ENCODE results near the gene SEPTIN3. TPM values are rescaled to one million over a fixed set of nuclear protein-coding genes. Genes with fewer than 3 reads are reported as not detected.

SEPTIN3 gene
- total and polyA plus RNA-seq, 10 of the 15 experiments (the other 5 are each of a cell fraction or from before 2014, with no cell fraction given) = 0.05 to 3.1 (median 0.87) TPM

DNA sequence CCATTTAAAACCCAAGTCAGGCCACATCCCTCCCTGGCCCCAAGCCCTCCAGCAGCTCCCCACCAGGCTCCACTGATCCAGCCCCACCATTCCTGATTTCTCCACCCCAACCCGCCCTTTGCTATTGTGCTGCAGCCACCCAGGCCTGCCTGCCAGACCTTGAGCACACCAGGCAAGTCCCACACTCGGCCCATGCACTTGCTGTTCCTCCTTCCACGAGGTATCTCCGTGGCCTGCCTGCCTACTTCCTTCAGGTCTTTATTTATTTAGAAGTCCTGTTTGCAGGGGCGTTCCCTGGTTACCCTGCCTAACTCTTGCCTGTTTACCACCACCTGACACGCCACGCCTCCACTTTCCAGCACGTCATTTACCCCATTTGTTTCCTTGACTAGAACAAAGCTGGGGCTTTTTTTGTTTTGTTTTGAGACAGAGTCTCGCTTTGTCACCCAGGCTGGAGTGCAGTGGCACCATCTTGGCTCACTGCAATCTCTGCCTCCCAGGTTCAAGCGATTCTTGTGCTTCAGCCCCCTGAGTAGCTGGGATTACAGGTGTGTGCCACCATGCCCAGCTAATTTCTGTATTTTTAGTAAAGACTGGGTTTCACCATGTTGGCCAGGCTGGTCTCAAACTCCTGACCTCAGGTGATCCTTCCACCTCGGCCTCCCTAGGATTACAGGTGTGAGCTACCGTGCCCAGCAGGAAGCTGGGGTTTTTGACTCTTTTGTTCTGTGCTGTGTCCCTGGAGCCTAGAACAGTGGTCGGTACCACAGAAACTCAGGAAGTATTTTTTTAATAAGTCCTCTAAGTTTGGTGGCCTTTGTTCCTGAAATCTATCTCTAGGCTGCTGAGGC lies 29.0 kb upstream of the SEPTIN3 start (continued):
- TF ChIP-seq, protein P1, sequence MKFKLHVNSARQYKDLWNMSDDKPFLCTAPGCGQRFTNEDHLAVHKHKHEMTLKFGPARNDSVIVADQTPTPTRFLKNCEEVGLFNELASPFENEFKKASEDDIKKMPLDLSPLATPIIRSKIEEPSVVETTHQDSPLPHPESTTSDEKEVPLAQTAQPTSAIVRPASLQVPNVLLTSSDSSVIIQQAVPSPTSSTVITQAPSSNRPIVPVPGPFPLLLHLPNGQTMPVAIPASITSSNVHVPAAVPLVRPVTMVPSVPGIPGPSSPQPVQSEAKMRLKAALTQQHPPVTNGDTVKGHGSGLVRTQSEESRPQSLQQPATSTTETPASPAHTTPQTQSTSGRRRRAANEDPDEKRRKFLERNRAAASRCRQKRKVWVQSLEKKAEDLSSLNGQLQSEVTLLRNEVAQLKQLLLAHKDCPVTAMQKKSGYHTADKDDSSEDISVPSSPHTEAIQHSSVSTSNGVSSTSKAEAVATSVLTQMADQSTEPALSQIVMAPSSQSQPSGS (IDR thresholded peaks at IDR 0.05; ENCODE audit: low read length) = no peak
- TF ChIP-seq STAT1 (conservative IDR thresholded peaks at IDR 0.05) = peak; percentile 62; the same call in 1 of the 2 replicates
- TF ChIP-seq, protein P2, sequence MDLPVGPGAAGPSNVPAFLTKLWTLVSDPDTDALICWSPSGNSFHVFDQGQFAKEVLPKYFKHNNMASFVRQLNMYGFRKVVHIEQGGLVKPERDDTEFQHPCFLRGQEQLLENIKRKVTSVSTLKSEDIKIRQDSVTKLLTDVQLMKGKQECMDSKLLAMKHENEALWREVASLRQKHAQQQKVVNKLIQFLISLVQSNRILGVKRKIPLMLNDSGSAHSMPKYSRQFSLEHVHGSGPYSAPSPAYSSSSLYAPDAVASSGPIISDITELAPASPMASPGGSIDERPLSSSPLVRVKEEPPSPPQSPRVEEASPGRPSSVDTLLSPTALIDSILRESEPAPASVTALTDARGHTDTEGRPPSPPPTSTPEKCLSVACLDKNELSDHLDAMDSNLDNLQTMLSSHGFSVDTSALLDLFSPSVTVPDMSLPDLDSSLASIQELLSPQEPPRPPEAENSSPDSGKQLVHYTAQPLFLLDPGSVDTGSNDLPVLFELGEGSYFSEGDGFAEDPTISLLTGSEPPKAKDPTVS (IDR thresholded peaks at IDR 0.05; ENCODE audit: low read depth, low read length) = no peak
- TF ChIP-seq SPI1 (IDR thresholded peaks at IDR 0.05; ENCODE audit: borderline replicate concordance, insufficient read depth, low read depth, low read length) = peak; percentile 69; the same call in 1 of the 2 replicates
- no peak for TF ChIP-seq NFYB (IDR thresholded peaks at IDR 0.05; ENCODE audit: insufficient read depth, low read depth, low read length)
- peak; percentile 40; the same call in 1 of the 2 replicates for TF ChIP-seq DPF2 (IDR thresholded peaks at IDR 0.05)
- no peak for TF ChIP-seq TARDBP (IDR thresholded peaks at IDR 0.05; ENCODE audit: borderline replicate concordance)
- TF ChIP-seq CBX3 (IDR thresholded peaks at IDR 0.05; ENCODE audit: borderline replicate concordance, low read depth) = no peak
- no peak for TF ChIP-seq CHD4 (IDR thresholded peaks at IDR 0.05)
- no peak for TF ChIP-seq NFIC (IDR thresholded peaks at IDR 0.05; ENCODE audit: low read depth, low read length)
- 0 out of 2 replicates have a peak, but pooled peaks have one; percentile 43 for TF ChIP-seq TAF1 (IDR thresholded peaks at IDR 0.05; ENCODE audit: borderline replicate concordance, low read depth, low read length)
- TF ChIP-seq SREBF1 (IDR thresholded peaks at IDR 0.05; ENCODE audit: low read length) = no peak; the same call in 1 of the 2 replicates
- peak; percentile 84 for TF ChIP-seq MLLT1 (IDR thresholded peaks at IDR 0.05)
- peak; percentile 94 for TF ChIP-seq MTA2 (IDR thresholded peaks at IDR 0.05; ENCODE audit: low read depth)
- TF ChIP-seq RB1 (IDR thresholded peaks at IDR 0.05; ENCODE audit: borderline replicate concordance) = no peak; the same call in 1 of the 2 replicates
- 0 out of 2 replicates have a peak, but pooled peaks have one; percentile 65 for TF ChIP-seq PRDM15 (CRISPR knock-in tag; IDR thresholded peaks at IDR 0.05)
- TF ChIP-seq EP300 (IDR thresholded peaks at IDR 0.05; ENCODE audit: borderline replicate concordance in 1 of 2, control insufficient read depth in 1 of 2, low read depth in 2 of 2, low read length in 2 of 2) = peak; percentile 89 to 96
- TF ChIP-seq SIN3A (IDR thresholded peaks at IDR 0.05; ENCODE audit: low read depth, low read length) = peak; percentile 84; the same call in 1 of the 2 replicates
- peak; percentile 93 for TF ChIP-seq HDGF (IDR thresholded peaks at IDR 0.05)
- no peak for TF ChIP-seq ESRRA (IDR thresholded peaks at IDR 0.05; ENCODE audit: low read length)
- no peak for TF ChIP-seq ZNF384 (IDR thresholded peaks at IDR 0.05; ENCODE audit: borderline replicate concordance, low read depth, low read length)
- no peak for TF ChIP-seq RUNX3 (IDR thresholded peaks at IDR 0.05; ENCODE audit: low read length)

Measured in GM12878 (cell line).